WTC11 (cell line): ENCODE measurements around the gene MGAT3.

Source experiments
- ATF2 ChIP-seq: sonication (generic); formaldehyde crosslinking; IDR thresholded peaks from 2 replicates; pipeline ENCODE4 v1.8.1; 2022; ENCODE audit warnings: low read depth, missing genetic modification reagents, borderline replicate concordance
- CBFB ChIP-seq: sonication (generic); formaldehyde crosslinking; IDR thresholded peaks from 2 replicates; pipeline ENCODE4 v1.8.1; 2022; ENCODE audit warnings: mild to moderate bottlenecking, low read depth, missing genetic modification reagents
- E2F5 ChIP-seq: sonication (generic); formaldehyde crosslinking; IDR thresholded peaks from 2 replicates; pipeline ENCODE4 v1.8.1; 2022; ENCODE audit warnings: mild to moderate bottlenecking, moderate library complexity, missing genetic modification reagents
- FOXJ3 ChIP-seq: sonication (generic); formaldehyde crosslinking; IDR thresholded peaks from 2 replicates; pipeline ENCODE4 v1.9.0; 2021; ENCODE audit warnings: missing genetic modification reagents, mild to moderate bottlenecking, borderline replicate concordance
- IRF2 ChIP-seq: sonication (generic); formaldehyde crosslinking; IDR thresholded peaks from 2 replicates; pipeline ENCODE4 v1.8.0; 2022; ENCODE audit warnings: low read depth, missing genetic modification reagents, borderline replicate concordance
- MAX ChIP-seq: sonication (generic); formaldehyde crosslinking; IDR thresholded peaks from 2 replicates; pipeline ENCODE4 v1.8.0; 2022; ENCODE audit warnings: mild to moderate bottlenecking, missing genetic modification reagents
- ZNF121 ChIP-seq: sonication (generic); formaldehyde crosslinking; IDR thresholded peaks from 2 replicates; pipeline ENCODE4 v1.8.0; 2023; ENCODE audit warnings: missing genetic modification reagents
- ZNF281 ChIP-seq: sonication (generic); formaldehyde crosslinking; IDR thresholded peaks from 2 replicates; pipeline ENCODE4 v1.8.0; 2023; ENCODE audit warnings: mild to moderate bottlenecking, missing genetic modification reagents
- ZSCAN18 ChIP-seq: fragments of 250-450 bp; sonication (Bioruptor Pico); IDR thresholded peaks from 2 replicates; pipeline ENCODE4 v2.1.2; 2022; ENCODE audit warnings: mild to moderate bottlenecking, moderate library complexity
- TF ChIP-seq, protein P1 (sequence below): sonication (generic); formaldehyde crosslinking; IDR thresholded peaks from 2 replicates; pipeline ENCODE4 v1.8.1; 2023; ENCODE audit warnings: mild to moderate bottlenecking, missing genetic modification reagents
- TF ChIP-seq, protein P2 (sequence below): fragments of 200-600 bp; IDR thresholded peaks from 2 replicates; pipeline ENCODE4 v1.8.0; 2022; ENCODE audit warnings: antibody characterized with exemption
- TF ChIP-seq, protein P3 (sequence below): fragments of 250-450 bp; sonication (Bioruptor Pico); IDR thresholded peaks from 2 replicates; pipeline ENCODE4 v1.9.0; 2021; ENCODE audit warnings: mild to moderate bottlenecking, borderline replicate concordance
- TF ChIP-seq, protein P4 (sequence below): sonication (generic); formaldehyde crosslinking; conservative IDR thresholded peaks from 2 replicates; pipeline ENCODE4 v1.8.1; 2023; ENCODE audit warnings: mild to moderate bottlenecking, low read depth, missing genetic modification reagents, moderate library complexity

DNA sequence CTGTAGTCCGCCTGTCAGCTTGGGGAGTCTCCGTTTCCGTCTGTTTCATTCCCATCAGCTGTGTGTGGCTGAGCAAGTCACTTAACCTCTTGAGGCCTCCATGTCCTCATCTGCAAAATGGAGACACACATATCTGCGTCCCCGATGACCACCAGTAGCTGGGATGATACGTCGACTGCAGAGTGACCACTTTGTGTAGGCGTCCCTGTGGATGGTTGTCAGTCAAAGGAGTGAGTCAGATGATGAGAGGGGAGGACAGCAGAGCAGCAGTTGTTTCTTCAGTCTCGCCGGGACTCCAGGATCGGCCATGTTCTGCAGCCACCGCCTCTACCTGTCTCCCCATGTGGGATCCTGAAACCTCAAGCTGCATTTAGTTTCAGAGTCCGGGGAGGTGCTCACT, 19.9 kb downstream of the MGAT3 start:
- TF ChIP-seq ZNF121 (no peak), E2F5 (CRISPR knock-in tag) (no peak), FOXJ3 (CRISPR knock-in tag) (no peak), IRF2 (CRISPR knock-in tag) (no peak), ATF2 (CRISPR knock-in tag) (no peak), MAX (CRISPR knock-in tag) (no peak), CBFB (no peak), ZNF281 (CRISPR knock-in tag) (no peak), ZSCAN18 (no peak)
- TF ChIP-seq, protein P1, sequence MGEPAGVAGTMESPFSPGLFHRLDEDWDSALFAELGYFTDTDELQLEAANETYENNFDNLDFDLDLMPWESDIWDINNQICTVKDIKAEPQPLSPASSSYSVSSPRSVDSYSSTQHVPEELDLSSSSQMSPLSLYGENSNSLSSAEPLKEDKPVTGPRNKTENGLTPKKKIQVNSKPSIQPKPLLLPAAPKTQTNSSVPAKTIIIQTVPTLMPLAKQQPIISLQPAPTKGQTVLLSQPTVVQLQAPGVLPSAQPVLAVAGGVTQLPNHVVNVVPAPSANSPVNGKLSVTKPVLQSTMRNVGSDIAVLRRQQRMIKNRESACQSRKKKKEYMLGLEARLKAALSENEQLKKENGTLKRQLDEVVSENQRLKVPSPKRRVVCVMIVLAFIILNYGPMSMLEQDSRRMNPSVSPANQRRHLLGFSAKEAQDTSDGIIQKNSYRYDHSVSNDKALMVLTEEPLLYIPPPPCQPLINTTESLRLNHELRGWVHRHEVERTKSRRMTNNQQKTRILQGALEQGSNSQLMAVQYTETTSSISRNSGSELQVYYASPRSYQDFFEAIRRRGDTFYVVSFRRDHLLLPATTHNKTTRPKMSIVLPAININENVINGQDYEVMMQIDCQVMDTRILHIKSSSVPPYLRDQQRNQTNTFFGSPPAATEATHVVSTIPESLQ (CRISPR knock-in tag) = no peak
- TF ChIP-seq, protein P2, sequence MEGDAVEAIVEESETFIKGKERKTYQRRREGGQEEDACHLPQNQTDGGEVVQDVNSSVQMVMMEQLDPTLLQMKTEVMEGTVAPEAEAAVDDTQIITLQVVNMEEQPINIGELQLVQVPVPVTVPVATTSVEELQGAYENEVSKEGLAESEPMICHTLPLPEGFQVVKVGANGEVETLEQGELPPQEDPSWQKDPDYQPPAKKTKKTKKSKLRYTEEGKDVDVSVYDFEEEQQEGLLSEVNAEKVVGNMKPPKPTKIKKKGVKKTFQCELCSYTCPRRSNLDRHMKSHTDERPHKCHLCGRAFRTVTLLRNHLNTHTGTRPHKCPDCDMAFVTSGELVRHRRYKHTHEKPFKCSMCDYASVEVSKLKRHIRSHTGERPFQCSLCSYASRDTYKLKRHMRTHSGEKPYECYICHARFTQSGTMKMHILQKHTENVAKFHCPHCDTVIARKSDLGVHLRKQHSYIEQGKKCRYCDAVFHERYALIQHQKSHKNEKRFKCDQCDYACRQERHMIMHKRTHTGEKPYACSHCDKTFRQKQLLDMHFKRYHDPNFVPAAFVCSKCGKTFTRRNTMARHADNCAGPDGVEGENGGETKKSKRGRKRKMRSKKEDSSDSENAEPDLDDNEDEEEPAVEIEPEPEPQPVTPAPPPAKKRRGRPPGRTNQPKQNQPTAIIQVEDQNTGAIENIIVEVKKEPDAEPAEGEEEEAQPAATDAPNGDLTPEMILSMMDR = no peak
- TF ChIP-seq, protein P3, sequence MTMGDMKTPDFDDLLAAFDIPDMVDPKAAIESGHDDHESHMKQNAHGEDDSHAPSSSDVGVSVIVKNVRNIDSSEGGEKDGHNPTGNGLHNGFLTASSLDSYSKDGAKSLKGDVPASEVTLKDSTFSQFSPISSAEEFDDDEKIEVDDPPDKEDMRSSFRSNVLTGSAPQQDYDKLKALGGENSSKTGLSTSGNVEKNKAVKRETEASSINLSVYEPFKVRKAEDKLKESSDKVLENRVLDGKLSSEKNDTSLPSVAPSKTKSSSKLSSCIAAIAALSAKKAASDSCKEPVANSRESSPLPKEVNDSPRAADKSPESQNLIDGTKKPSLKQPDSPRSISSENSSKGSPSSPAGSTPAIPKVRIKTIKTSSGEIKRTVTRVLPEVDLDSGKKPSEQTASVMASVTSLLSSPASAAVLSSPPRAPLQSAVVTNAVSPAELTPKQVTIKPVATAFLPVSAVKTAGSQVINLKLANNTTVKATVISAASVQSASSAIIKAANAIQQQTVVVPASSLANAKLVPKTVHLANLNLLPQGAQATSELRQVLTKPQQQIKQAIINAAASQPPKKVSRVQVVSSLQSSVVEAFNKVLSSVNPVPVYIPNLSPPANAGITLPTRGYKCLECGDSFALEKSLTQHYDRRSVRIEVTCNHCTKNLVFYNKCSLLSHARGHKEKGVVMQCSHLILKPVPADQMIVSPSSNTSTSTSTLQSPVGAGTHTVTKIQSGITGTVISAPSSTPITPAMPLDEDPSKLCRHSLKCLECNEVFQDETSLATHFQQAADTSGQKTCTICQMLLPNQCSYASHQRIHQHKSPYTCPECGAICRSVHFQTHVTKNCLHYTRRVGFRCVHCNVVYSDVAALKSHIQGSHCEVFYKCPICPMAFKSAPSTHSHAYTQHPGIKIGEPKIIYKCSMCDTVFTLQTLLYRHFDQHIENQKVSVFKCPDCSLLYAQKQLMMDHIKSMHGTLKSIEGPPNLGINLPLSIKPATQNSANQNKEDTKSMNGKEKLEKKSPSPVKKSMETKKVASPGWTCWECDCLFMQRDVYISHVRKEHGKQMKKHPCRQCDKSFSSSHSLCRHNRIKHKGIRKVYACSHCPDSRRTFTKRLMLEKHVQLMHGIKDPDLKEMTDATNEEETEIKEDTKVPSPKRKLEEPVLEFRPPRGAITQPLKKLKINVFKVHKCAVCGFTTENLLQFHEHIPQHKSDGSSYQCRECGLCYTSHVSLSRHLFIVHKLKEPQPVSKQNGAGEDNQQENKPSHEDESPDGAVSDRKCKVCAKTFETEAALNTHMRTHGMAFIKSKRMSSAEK (CRISPR knock-in tag) = no peak
- TF ChIP-seq, protein P4, sequence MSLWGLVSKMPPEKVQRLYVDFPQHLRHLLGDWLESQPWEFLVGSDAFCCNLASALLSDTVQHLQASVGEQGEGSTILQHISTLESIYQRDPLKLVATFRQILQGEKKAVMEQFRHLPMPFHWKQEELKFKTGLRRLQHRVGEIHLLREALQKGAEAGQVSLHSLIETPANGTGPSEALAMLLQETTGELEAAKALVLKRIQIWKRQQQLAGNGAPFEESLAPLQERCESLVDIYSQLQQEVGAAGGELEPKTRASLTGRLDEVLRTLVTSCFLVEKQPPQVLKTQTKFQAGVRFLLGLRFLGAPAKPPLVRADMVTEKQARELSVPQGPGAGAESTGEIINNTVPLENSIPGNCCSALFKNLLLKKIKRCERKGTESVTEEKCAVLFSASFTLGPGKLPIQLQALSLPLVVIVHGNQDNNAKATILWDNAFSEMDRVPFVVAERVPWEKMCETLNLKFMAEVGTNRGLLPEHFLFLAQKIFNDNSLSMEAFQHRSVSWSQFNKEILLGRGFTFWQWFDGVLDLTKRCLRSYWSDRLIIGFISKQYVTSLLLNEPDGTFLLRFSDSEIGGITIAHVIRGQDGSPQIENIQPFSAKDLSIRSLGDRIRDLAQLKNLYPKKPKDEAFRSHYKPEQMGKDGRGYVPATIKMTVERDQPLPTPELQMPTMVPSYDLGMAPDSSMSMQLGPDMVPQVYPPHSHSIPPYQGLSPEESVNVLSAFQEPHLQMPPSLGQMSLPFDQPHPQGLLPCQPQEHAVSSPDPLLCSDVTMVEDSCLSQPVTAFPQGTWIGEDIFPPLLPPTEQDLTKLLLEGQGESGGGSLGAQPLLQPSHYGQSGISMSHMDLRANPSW (CRISPR knock-in tag) = no peak
